Measurements from ENCODE around the gene TMEM248.

TMEM248 gene

DNA sequence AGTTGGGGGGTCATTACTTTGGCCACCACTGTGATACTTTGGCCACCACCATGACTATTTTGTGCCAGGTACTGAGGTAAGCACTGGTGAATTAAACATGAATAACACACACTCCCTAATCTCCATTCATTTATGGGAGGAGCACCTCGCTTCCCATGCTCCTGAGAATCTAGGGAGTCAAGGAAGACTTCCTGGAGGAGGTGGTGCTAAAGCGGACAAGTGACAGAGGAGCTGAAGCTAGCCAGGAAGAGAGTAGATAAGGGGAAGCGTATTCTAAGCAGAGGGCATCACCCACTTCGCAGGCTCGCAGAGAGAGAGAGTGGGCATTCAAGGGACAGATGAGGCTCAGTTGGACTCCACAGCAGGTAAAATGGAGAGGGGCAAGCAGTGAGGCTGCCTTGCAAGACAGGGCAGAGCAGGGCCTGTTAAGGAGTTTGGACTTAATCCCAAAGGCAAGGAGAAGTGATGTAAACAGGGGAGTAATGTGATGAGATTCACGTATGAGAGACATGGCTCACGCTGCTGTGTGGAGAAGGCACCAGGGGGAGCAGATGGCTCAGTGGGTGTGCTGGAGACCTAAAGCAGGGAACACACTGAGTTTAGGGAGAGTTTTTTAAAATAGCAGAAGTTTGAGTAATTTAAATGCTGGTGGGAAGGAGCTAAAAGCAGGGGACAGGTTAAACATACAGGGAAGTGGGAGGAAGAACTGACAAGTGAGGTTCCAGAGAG lies 21.3 kb upstream of the TMEM248 start:
- no peak for TF ChIP-seq CTCF (IDR thresholded peaks at IDR 0.05; ENCODE audit: low read depth, low read length)
- Histone ChIP-seq H3K27ac (peak overlapping the region; percentile 46), H3K27me3 (ENCODE audit: insufficient read depth, low read depth, severe bottlenecking) (no peaks in the 10 kb centered on the region), H3K9me3 (ENCODE audit: severe bottlenecking) (no peaks in the 10 kb centered on the region), H3K36me3 (no peaks in the 10 kb centered on the region), H3K4me3 (ENCODE audit: low read depth, low read length) (no peak overlapping the region)
- peak; percentile 55 for DNase-seq

- no peaks in the 10 kb centered on the region for H3K27me3 ChIP-seq (ENCODE audit: insufficient read depth, low read depth, severe bottlenecking)
- no peaks in the 10 kb centered on the region for H3K9me3 ChIP-seq (ENCODE audit: severe bottlenecking)
- H3K36me3 ChIP-seq = no peaks in the 10 kb centered on the region
- no peak for TF ChIP-seq CTCF (IDR thresholded peaks at IDR 0.05; ENCODE audit: low read depth, low read length)
- no peak overlapping the region for H3K4me3 ChIP-seq (ENCODE audit: low read depth, low read length)
- DNase-seq = no peak
- H3K27ac ChIP-seq = no peak overlapping the region
These were observed 18.8 kb upstream of the TMEM248 start for GRCh38 chr7:66901941-66902843.

- Histone ChIP-seq H3K27ac (no peak overlapping the region), H3K9me3 (ENCODE audit: severe bottlenecking) (no peaks in the 10 kb centered on the region), H3K4me3 (ENCODE audit: low read depth, low read length) (no peak overlapping the region), H3K27me3 (ENCODE audit: insufficient read depth, low read depth, severe bottlenecking) (no peaks in the 10 kb centered on the region), H3K36me3 (no peaks in the 10 kb centered on the region)
- DNase-seq = no peak
- TF ChIP-seq CTCF (IDR thresholded peaks at IDR 0.05; ENCODE audit: low read depth, low read length) = no peak
These were observed 18.2 kb upstream of the TMEM248 start for GRCh38 chr7:66902844-66903180.

DNA sequence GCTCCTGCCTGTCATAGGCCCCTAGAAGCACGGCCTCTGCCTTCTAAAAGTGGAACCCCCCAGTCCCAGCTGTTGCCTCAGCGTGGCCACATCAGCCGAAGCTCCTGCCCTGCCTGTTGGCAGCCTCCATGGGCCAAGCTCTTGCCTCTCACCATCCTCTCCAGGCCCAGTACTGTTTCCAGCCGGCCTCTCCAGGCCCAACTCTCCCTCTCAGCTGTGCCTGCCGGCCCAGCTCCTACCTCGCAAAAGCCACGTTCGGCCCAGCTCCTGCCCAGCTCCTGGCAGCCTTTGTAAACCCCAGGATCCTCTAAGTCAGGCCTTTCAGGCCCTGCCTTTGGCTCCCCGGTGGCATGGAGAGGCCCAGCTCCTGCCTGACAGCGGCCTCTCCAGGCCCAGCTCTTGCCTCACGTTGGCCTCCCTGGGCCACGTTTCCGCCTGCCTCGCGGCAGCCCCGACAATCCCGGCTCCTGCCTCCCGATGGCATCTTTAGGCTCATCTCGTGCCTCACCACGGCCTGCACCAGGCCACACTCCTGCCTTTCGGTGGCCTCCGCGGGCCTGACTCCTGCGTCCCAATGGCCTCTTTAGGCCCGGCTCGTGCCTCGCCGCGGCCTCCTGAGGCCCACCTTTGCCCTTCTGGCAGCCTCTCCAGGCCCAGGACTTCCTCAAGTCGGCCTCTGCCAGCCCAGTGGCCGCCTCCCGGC lies 17.5 kb upstream of the TMEM248 start:
- no peaks in the 10 kb centered on the region for H3K27me3 ChIP-seq (ENCODE audit: insufficient read depth, low read depth, severe bottlenecking)
- TF ChIP-seq CTCF (IDR thresholded peaks at IDR 0.05; ENCODE audit: low read depth, low read length) = no peak
- no peaks in the 10 kb centered on the region for H3K9me3 ChIP-seq (ENCODE audit: severe bottlenecking)
- no peak for DNase-seq
- no peaks in the 10 kb centered on the region for H3K36me3 ChIP-seq
- H3K27ac ChIP-seq = no peak overlapping the region
- no peak overlapping the region for H3K4me3 ChIP-seq (ENCODE audit: low read depth, low read length)

- no peaks in the 10 kb centered on the region for H3K27me3 ChIP-seq (ENCODE audit: insufficient read depth, low read depth, severe bottlenecking)
- H3K27ac ChIP-seq = no peak overlapping the region
- H3K4me3 ChIP-seq (ENCODE audit: low read depth, low read length) = no peak overlapping the region
- DNase-seq = no peak
- no peaks in the 10 kb centered on the region for H3K9me3 ChIP-seq (ENCODE audit: severe bottlenecking)
- TF ChIP-seq CTCF (IDR thresholded peaks at IDR 0.05; ENCODE audit: low read depth, low read length) = no peak
- no peaks in the 10 kb centered on the region for H3K36me3 ChIP-seq
These were observed 16.9 kb upstream of the TMEM248 start for GRCh38 chr7:66904063-66904593.

All from WERI-Rb-1 (cell line).